Central memory CD4-positive, alpha-beta T cell (primary cell): ENCODE data around the gene TUBB2B.
"Not testable (repeated sequence)": the region's sequence is repeated elsewhere in the genome, so short reads cannot be mapped to it uniquely, and the experiment has no call there.

Source experiments
- DNase-seq: peaks from one replicate; pipeline ENCODE4 v3.0.0; 2022

The TUBB2B gene

GRCh38 chr6:3209114-3210023, 18.1 kb downstream of the TUBB2B start:
- DNase-seq = no peak

DNA sequence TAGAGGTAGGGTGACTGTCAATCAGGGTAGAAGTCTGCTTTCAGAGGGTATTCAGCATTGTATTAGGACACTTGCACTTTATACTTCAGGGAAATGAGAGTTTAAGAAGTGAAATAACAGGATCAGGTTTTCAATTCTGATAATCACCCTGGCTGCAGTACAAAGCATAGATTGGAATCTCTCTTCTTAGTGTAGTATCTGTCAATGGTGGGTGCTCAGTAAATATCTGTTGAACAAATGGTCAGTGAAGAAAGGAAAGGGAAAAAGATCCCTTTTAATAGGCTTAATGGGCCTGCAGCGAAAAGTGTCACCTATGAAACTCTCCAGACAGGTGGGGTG, 18.7 kb downstream of the TUBB2B start:
- DNase-seq = no peak

DNA sequence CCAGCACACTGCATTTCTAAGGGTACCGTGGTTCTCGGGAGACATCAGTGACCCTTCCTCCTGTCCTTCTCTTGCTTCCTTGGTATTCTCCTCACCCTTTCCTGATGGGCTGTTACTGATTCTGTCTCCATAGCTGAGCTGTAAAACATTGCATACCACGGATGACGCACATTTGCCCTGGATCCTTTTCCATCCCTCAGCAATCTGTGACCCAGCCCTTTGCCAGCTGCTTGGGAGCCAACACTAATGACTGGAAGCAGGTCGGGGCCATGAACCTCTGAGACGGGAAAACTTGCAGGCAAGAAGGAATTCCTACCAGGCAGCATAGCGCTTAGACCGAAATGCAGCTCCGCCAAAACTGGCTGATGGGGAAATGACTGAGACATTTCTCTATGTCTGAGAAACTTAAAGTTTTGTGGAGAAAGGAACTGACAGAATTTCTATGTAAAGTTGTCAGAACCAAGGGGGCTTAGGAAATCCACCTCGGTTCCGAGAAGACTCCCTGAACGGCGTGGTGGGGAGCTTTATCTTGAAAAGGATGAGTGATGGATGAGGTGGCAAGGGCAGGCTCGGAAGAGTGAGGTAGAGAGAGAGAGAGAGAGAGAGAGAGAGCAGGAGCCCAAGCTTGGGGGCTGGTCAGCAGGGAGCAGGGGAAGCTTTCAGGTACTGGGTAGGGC, 19.2 kb downstream of the TUBB2B start:
- no peak for DNase-seq

DNA sequence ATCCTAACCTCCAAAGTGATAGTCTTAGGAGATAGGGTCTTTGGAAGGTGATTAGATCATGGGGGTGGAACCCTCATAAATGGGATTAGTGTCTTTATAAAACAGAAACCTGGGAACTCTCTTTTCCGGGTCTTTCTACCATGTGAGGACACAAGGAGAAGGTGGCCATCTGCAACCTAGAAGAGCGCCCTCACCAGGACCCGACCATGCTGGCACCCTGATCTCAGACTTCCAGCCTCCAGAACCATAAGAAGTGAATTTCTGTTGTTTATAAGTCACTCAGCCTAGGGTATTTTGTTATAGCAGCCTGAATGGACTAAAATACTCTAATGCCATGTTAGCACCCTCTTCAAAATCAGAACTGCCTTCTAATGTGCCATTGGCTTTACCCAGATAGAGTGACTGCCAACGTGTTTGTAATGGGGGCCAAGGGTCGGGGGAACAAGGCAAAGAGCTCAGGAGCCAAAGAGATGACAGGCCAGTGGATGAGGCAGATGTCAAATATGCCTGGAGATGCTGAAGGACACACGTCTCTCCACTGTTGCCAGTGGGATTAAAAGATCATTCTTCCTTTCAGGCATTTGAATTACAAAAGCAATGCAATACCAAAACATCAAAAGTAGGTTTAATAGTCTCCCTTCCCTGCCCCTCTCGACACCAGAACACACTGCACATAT, 21.0 kb downstream of the TUBB2B start:
- DNase-seq = no peak

DNA sequence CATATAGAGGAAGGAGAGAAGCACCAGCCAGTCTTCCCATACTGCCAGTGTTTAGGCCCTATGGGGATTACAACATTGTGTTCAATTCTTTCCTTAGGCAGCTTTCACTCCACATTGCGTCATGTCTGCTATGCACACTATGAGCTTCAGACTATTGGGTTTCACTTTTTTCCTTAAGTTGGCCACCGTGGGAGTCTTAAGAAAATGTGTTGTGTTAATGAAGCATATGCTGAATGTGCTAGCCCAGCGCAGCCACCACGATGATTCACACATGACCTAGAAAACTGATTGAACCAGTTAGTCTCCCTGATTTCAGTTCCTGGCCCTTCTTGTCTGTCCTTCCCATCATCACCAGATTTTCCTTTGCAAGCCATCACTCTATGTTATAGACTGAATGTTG, 21.5 kb downstream of the TUBB2B start:
- DNase-seq = no peak

- DNase-seq = no peak
These were observed 22.5 kb downstream of the TUBB2B start for GRCh38 chr6:3204921-3205320.

- no peak for DNase-seq
These were observed 24.3 kb downstream of the TUBB2B start for GRCh38 chr6:3202999-3203696.

GRCh38 chr6:3201388-3201787, 26.1 kb downstream of the TUBB2B start:
- DNase-seq = no peak

GRCh38 chr6:3200682-3201081, 26.8 kb downstream of the TUBB2B start:
- no peak for DNase-seq

GRCh38 chr6:3199382-3199781, 28.1 kb downstream of the TUBB2B start:
- DNase-seq = no peak

- not testable (repeated sequence) for DNase-seq
These were observed 29.7 kb downstream of the TUBB2B start for GRCh38 chr6:3197734-3198133.

DNA sequence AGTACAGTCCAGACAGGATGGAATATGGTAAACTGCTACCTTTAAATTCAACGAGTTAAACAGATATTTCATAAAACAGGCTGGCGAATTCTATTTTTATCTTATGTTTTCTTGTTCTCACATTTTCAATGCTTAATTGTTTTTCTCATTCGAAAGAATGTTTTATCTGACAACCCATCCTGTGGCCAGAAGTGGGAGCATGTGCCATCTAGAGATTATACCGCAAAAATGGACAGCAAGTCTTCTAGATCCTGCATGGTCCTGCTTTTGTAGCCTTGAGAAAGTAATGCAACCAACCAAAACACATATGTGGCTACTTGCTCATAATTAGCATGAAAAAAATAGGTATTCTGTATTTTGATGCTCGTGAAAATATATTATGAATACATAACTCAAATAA, 30.7 kb downstream of the TUBB2B start:
- DNase-seq = no peak

DNA sequence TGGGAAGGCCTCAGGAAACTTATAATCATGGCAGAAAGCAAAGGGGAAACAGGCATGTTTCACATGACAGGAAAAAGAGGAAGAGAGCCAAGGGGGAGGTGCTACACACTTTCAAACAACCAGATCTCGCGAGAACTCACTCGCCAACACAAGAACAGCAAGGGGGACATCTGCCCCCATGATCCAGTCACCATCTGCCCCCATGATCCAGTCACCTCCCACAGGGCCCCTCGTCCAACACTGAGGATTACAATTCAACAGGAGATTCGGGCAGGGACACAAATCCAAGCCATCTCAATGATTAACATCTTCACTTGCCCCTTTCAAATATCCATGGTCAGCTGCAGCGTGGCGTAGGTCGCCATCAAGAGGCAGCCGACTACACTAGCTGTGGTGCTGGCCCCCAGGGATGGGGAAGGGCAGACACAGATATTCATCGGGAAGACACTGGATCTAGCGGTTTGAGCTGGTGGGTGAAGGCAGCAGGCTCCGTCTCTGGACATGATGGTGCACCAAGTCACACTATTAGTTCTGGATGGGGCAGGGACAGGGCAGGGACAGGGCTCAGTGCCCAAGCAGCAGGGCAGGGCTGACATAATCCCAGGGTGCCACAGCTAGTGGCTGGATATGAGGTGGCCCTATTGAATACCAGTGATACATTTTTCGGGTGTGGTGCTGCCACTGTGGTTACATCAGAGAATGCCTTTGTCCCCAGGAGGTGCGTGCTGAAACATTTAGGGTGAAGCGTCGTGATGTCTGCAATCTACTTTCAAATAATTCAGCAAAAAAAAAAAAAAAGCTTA, 31.6 kb downstream of the TUBB2B start:
- no peak for DNase-seq

- no peak for DNase-seq
These were observed 32.1 kb downstream of the TUBB2B start for GRCh38 chr6:3195420-3195694.

GRCh38 chr6:3194535-3195419, 32.7 kb downstream of the TUBB2B start:
- DNase-seq = no peak

DNA sequence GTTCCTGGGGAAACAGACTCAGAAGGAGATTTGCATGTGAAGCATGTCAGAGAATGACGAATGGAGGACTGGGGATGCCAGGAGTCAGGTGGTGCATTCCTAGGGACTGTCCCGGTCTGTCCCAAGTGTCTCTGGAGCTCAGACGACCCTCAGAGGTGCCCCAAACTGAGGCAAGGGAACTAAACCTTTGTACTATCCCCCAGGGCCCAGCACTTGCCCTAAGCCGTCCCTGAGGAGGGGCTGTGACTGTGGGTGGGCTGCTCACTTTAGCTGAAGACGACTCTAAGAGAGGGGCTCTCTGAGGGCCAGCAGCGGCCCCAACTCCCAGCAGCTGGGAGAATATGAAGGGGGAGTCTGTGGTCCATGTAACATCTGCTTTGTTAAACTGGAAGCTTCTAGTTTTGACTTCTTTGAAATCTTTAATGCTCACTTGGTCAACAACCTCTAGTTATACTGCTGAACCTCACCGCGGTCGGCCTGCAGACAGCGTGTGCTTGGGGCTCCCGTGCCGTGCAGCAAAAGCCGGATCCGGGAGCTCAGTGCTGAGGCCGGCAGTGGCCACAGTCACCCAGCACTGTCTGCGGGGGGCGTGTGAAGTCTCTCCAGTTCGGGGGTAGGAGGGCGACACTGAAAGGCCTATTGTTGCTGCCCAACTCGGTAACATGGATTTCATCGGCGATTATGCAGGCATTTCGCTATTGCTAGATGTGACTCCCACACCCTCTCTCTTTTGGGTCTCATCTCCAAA, 34.2 kb downstream of the TUBB2B start:
- DNase-seq = no peak

DNA sequence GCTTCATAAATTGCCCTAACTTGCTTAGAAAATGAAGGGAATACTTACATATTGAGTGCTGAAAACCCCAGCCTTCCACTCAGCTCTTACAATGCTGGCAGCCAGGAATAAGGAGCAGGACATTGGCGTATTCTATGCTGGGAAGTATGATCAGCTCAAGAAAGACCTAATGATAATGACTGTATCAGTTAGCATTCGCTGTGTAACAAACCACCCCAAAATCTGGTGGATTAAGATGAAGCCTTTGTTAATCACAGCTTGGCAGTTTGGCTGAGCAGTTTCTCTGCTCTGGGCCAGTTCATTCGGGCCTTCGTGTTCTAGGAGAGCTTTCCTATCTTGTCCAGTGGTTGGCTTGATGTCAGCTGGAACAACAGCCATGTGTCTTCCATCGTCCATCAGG, 36.7 kb downstream of the TUBB2B start:
- DNase-seq = no peak

DNA sequence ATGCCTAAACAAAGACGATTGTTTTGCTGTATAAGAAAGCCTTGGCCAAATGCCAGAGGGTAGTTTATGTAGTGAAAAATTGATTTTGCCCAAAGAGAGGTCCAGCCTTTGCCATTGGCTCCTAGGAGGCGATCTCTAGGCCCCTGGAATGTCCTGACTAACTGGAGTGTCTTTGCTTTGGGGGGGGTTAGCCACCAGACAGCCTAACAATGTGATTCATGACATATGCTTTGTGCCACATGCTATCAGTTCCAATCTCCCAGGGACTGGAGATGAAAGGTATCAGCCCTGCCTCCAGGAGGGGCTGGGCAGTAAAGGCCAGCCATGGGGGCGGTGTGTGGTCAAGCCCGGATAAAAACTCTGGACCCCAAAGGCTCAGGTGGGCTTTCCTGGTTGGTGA, 37.4 kb downstream of the TUBB2B start:
- no peak for DNase-seq

DNA sequence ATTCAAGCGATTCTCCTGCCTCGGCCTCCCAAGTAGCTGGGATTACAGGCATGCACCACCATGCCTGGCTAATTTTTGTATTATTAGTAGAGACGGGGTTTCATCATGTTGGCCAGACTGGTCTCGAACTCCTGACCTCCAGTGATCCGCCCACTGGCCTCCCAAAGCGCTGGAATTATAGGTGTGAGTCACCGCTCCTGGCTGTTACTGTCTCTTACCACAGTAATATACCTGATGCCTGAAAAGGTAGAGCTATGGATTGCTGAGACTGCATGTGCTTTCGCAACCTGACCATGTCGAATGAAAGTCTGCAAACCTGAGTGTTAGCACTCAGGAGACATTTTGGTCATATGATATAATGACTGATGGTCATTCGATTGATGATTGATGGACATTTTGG, 38.3 kb downstream of the TUBB2B start:
- not testable (repeated sequence) for DNase-seq

GRCh38 chr6:3188262-3188661, 39.2 kb downstream of the TUBB2B start:
- no peak for DNase-seq

DNA sequence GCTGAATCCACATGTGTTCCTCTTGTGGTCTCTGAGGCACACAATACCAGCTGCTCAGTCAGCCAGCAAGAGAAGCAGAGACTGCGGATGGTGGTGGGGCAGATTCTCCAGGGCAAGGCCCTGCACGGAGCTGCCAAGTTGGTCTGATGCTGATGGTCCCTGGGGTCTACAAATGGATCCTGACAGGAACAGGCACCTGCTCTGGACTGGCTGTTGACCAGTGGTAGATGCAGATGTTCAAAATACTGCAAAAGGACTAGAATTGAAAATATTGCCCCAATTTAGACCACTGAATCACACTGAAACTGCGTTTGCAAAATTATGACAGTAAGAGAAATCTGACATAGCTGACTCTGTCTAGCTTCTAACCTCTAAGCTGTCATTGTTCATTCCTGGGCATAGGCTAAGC, 40.5 kb downstream of the TUBB2B start:
- DNase-seq = no peak
